Measurements from ENCODE around the gene TANK. TPM values are rescaled to one million over a fixed set of nuclear protein-coding genes. Genes with fewer than 3 reads are reported as not detected.

The TANK gene
- total and polyA plus RNA-seq, 2 of the 13 experiments (the other 11 are each of a cell fraction or from before 2014, with no cell fraction given), result 66.9 to 96.1 TPM

DNA sequence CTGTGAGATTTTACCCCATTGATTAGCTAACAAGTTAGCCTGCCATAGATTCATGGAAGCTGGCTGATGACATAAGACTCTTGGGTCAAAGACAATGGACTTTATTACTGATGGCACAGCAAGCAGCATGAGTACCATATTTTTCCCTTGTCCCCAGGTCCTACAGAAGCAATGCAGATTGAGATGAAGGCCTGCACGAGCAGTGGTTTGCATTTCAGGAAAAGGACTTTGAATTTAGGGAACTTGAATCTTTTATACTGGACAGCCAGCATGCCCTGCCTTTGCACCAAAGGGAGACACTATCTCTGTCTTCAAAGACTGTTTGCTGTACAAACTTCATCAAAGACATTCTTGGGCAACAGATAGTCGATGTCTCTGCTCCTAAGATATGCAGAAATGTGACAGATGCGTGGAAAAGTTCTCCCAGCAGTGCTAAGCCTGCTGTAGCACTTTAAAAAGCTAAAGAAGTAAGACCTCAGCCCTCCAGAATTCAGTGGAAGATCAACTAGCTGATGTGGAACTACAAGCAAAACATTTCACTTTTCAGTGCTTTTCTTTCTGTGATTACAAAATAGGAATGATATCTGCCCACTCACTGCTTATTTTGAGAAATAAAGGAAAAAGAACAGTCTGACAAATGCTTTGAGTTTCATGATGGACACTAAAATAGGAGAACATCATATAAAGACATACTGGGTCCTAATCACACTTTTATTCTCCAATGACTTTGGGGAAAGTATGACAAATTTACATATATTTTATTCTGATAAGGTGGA, 44.4 kb upstream of the TANK start (continued):
- TF ChIP-seq, protein P1, sequence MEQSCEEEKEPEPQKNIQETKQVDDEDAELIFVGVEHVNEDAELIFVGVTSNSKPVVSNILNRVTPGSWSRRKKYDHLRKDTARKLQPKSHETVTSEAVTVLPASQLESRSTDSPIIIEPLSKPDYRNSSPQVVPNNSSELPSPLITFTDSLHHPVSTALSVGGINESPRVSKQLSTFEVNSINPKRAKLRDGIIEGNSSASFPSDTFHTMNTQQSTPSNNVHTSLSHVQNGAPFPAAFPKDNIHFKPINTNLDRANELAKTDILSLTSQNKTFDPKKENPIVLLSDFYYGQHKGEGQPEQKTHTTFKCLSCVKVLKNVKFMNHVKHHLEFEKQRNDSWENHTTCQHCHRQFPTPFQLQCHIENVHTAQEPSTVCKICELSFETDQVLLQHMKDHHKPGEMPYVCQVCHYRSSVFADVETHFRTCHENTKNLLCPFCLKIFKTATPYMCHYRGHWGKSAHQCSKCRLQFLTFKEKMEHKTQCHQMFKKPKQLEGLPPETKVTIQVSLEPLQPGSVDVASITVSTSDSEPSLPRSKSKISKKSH (CRISPR knock-in tag; IDR thresholded peaks at IDR 0.05; ENCODE audit: borderline replicate concordance), result no peak
- TF ChIP-seq ADNP (CRISPR knock-in tag; IDR thresholded peaks at IDR 0.05) (no peak), ZNF605 (CRISPR knock-in tag; IDR thresholded peaks at IDR 0.05) (no peak), PRPF4 (IDR thresholded peaks at IDR 0.05; ENCODE audit: low read depth, low read length, poor library complexity, severe bottlenecking) (no peak), ZBTB38 (CRISPR knock-in tag; IDR thresholded peaks at IDR 0.05) (no peak), ZNF776 (CRISPR knock-in tag; IDR thresholded peaks at IDR 0.05) (no peak), ZNF33B (CRISPR knock-in tag; IDR thresholded peaks at IDR 0.05) (no peak), TBL1XR1 (IDR thresholded peaks at IDR 0.05; ENCODE audit: borderline replicate concordance, low read length, partially characterized antibody) (no peak), ZNF33A (CRISPR knock-in tag; IDR thresholded peaks at IDR 0.05; ENCODE audit: borderline replicate concordance) (no peak)
- TF ChIP-seq, protein P2, sequence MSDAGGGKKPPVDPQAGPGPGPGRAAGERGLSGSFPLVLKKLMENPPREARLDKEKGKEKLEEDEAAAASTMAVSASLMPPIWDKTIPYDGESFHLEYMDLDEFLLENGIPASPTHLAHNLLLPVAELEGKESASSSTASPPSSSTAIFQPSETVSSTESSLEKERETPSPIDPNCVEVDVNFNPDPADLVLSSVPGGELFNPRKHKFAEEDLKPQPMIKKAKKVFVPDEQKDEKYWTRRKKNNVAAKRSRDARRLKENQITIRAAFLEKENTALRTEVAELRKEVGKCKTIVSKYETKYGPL (CRISPR knock-in tag; IDR thresholded peaks at IDR 0.05), result no peak
- TF ChIP-seq, protein P3, sequence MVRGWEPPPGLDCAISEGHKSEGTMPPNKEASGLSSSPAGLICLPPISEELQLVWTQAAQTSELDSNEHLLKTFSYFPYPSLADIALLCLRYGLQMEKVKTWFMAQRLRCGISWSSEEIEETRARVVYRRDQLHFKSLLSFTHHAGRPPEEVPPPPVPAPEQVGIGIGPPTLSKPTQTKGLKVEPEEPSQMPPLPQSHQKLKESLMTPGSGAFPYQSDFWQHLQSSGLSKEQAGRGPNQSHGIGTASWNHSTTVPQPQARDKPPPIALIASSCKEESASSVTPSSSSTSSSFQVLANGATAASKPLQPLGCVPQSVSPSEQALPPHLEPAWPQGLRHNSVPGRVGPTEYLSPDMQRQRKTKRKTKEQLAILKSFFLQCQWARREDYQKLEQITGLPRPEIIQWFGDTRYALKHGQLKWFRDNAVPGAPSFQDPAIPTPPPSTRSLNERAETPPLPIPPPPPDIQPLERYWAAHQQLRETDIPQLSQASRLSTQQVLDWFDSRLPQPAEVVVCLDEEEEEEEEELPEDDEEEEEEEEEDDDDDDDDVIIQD (CRISPR knock-in tag; IDR thresholded peaks at IDR 0.05; ENCODE audit: low read depth), result no peak; the same call in 1 of the 2 replicates
- TF ChIP-seq, protein P4, sequence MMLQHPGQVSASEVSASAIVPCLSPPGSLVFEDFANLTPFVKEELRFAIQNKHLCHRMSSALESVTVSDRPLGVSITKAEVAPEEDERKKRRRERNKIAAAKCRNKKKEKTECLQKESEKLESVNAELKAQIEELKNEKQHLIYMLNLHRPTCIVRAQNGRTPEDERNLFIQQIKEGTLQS (CRISPR knock-in tag; IDR thresholded peaks at IDR 0.05), result 0 out of 2 replicates have a peak, but pooled peaks have one; percentile 32
- TF ChIP-seq, protein P5, sequence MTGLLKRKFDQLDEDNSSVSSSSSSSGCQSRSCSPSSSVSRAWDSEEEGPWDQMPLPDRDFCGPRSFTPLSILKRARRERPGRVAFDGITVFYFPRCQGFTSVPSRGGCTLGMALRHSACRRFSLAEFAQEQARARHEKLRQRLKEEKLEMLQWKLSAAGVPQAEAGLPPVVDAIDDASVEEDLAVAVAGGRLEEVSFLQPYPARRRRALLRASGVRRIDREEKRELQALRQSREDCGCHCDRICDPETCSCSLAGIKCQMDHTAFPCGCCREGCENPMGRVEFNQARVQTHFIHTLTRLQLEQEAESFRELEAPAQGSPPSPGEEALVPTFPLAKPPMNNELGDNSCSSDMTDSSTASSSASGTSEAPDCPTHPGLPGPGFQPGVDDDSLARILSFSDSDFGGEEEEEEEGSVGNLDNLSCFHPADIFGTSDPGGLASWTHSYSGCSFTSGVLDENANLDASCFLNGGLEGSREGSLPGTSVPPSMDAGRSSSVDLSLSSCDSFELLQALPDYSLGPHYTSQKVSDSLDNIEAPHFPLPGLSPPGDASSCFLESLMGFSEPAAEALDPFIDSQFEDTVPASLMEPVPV (CRISPR knock-in tag; IDR thresholded peaks at IDR 0.05), result no peak
- TF ChIP-seq, protein P6, sequence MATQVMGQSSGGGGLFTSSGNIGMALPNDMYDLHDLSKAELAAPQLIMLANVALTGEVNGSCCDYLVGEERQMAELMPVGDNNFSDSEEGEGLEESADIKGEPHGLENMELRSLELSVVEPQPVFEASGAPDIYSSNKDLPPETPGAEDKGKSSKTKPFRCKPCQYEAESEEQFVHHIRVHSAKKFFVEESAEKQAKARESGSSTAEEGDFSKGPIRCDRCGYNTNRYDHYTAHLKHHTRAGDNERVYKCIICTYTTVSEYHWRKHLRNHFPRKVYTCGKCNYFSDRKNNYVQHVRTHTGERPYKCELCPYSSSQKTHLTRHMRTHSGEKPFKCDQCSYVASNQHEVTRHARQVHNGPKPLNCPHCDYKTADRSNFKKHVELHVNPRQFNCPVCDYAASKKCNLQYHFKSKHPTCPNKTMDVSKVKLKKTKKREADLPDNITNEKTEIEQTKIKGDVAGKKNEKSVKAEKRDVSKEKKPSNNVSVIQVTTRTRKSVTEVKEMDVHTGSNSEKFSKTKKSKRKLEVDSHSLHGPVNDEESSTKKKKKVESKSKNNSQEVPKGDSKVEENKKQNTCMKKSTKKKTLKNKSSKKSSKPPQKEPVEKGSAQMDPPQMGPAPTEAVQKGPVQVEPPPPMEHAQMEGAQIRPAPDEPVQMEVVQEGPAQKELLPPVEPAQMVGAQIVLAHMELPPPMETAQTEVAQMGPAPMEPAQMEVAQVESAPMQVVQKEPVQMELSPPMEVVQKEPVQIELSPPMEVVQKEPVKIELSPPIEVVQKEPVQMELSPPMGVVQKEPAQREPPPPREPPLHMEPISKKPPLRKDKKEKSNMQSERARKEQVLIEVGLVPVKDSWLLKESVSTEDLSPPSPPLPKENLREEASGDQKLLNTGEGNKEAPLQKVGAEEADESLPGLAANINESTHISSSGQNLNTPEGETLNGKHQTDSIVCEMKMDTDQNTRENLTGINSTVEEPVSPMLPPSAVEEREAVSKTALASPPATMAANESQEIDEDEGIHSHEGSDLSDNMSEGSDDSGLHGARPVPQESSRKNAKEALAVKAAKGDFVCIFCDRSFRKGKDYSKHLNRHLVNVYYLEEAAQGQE (IDR thresholded peaks at IDR 0.05; ENCODE audit: borderline replicate concordance in 1 of 2, low read depth in 1 of 2, low read length in 2 of 2), result no peak
- TF ChIP-seq, protein P7, sequence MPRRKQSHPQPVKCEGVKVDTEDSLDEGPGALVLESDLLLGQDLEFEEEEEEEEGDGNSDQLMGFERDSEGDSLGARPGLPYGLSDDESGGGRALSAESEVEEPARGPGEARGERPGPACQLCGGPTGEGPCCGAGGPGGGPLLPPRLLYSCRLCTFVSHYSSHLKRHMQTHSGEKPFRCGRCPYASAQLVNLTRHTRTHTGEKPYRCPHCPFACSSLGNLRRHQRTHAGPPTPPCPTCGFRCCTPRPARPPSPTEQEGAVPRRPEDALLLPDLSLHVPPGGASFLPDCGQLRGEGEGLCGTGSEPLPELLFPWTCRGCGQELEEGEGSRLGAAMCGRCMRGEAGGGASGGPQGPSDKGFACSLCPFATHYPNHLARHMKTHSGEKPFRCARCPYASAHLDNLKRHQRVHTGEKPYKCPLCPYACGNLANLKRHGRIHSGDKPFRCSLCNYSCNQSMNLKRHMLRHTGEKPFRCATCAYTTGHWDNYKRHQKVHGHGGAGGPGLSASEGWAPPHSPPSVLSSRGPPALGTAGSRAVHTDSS (CRISPR knock-in tag; conservative IDR thresholded peaks at IDR 0.05), result no peak

Measured in HepG2 (cell line).